ENCODE measurements around the gene TSPAN31.

Gene TSPAN31

GRCh38 chr12:57782608-57783465 lies 38.0 kb downstream of the TSPAN31 start, which contains the start of gene TSFM:
Gene TSFM (plus strand): TSS chr12:57782787. CDS start chr12:57782802, 15 bp downstream.
- ATAC-seq (peak; percentile 88), DNase-seq (peak; percentile 99)
- H3K27ac Mint-ChIP-seq: peak within 1 kb of the TSS; percentile 98
- peak within 1 kb of the TSS; percentile 97 for H3K4me3 Mint-ChIP-seq
- H3K9me3 Mint-ChIP-seq: no peaks in the 10 kb centered on the region
- peaks cover 33% of the 10 kb centered on the region for H3K4me1 Mint-ChIP-seq
- peaks cover 19% of the 10 kb centered on the region for H3K36me3 Mint-ChIP-seq (ENCODE audit: low read depth)
- no peaks in the 10 kb centered on the region for H3K27me3 Mint-ChIP-seq

- Mint-ChIP-seq H3K4me1 (peaks cover 33% of the 10 kb centered on the region), H3K9me3 (no peaks in the 10 kb centered on the region), H3K4me3 (peak overlapping the region; percentile 97), H3K36me3 (ENCODE audit: low read depth) (peaks cover 21% of the 10 kb centered on the region), H3K27me3 (no peaks in the 10 kb centered on the region), H3K27ac (peak overlapping the region; percentile 98)
- ATAC-seq: no peak
- DNase-seq: no peak
Measured at GRCh38 chr12:57783466-57783801, 38.6 kb downstream of the TSPAN31 start.

- H3K4me3 Mint-ChIP-seq: peak overlapping the region; percentile 97
- H3K4me1 Mint-ChIP-seq: peaks cover 33% of the 10 kb centered on the region
- no peaks in the 10 kb centered on the region for H3K9me3 Mint-ChIP-seq
- peaks cover 25% of the 10 kb centered on the region for H3K36me3 Mint-ChIP-seq (ENCODE audit: low read depth)
- H3K27ac Mint-ChIP-seq: peak overlapping the region; percentile 60
- ATAC-seq (no peak), DNase-seq (no peak)
- no peaks in the 10 kb centered on the region for H3K27me3 Mint-ChIP-seq
Measured at GRCh38 chr12:57783861-57784260, 39.0 kb downstream of the TSPAN31 start.

- no peak for ATAC-seq
- no peak overlapping the region for H3K27ac Mint-ChIP-seq
- H3K4me3 Mint-ChIP-seq: no peak overlapping the region
Measured at GRCh38 chr12:57793920-57794319, 49.1 kb downstream of the TSPAN31 start.

GRCh38 chr12:57795354-57795753 lies 50.5 kb downstream of the TSPAN31 start:
- no peak overlapping the region for H3K4me3 Mint-ChIP-seq
- DNase-seq (no peak), ATAC-seq (no peak)
- no peak overlapping the region for H3K27ac Mint-ChIP-seq
- H3K9me3 Mint-ChIP-seq: no peaks in the 10 kb centered on the region
- H3K27me3 Mint-ChIP-seq: no peaks in the 10 kb centered on the region
- peaks cover 42% of the 10 kb centered on the region for H3K36me3 Mint-ChIP-seq (ENCODE audit: low read depth)
- H3K4me1 Mint-ChIP-seq: peaks cover 8% of the 10 kb centered on the region

More at GRCh38 chr12:57793920-57794319, 49.1 kb downstream of the TSPAN31 start:
- H3K27me3 Mint-ChIP-seq: no peaks in the 10 kb centered on the region
- H3K9me3 Mint-ChIP-seq: no peaks in the 10 kb centered on the region
- peaks cover 51% of the 10 kb centered on the region for H3K36me3 Mint-ChIP-seq (ENCODE audit: low read depth)
- no peak for DNase-seq
- peaks cover 8% of the 10 kb centered on the region for H3K4me1 Mint-ChIP-seq

- H3K36me3 Mint-ChIP-seq (ENCODE audit: low read depth): peaks cover 34% of the 10 kb centered on the region
- H3K9me3 Mint-ChIP-seq: no peaks in the 10 kb centered on the region
- H3K27me3 Mint-ChIP-seq: no peaks in the 10 kb centered on the region
- ATAC-seq (no peak), DNase-seq (no peak)
- H3K4me3 Mint-ChIP-seq: no peak overlapping the region
- no peak overlapping the region for H3K27ac Mint-ChIP-seq
- H3K4me1 Mint-ChIP-seq: peaks cover 6% of the 10 kb centered on the region
Measured at GRCh38 chr12:57796996-57797395, 52.2 kb downstream of the TSPAN31 start.

GRCh38 chr12:57797933-57798332 lies 53.1 kb downstream of the TSPAN31 start:
- H3K4me1 Mint-ChIP-seq: peaks cover 5% of the 10 kb centered on the region
- DNase-seq: no peak
- no peaks in the 10 kb centered on the region for H3K27me3 Mint-ChIP-seq
- no peak overlapping the region for H3K27ac Mint-ChIP-seq
- ATAC-seq: no peak
- H3K9me3 Mint-ChIP-seq: no peaks in the 10 kb centered on the region
- H3K36me3 Mint-ChIP-seq (ENCODE audit: low read depth): peaks cover 33% of the 10 kb centered on the region
- no peak overlapping the region for H3K4me3 Mint-ChIP-seq
